H9 (cell line): ENCODE measurements around the gene S1PR4. TPM values are rescaled to one million over a fixed set of nuclear protein-coding genes. Genes with fewer than 3 reads are reported as not detected.

ENCODE experiments used
- DNase-seq: peaks from one replicate; pipeline ENCODE4 v3.0.0-alpha.2; 2017
- H2AFZ ChIP-seq: one replicate; pipeline ENCODE4 v1.6.1; 2013; ENCODE audit warnings: mild to moderate bottlenecking, low read length, control low read depth, moderate library complexity
- H2AK5ac ChIP-seq: 2 replicates; pipeline ENCODE4 v1.6.1; 2013; ENCODE audit warnings: low read length, control low read depth, mixed read lengths; ENCODE audit not compliant: insufficient read length
- H2BK120ac ChIP-seq: one replicate; pipeline ENCODE4 v1.6.1; 2013; ENCODE audit warnings: low read depth, mild to moderate bottlenecking, low read length, control low read depth, inconsistent platforms; ENCODE audit not compliant: poor library complexity, severe bottlenecking
- H2BK12ac ChIP-seq: 2 replicates; pipeline ENCODE4 v1.6.1; 2013; ENCODE audit warnings: low read length, control low read depth, mixed read lengths, low read depth; ENCODE audit not compliant: insufficient read length
- H2BK15ac ChIP-seq: 2 replicates; pipeline ENCODE4 v1.6.1; 2013; ENCODE audit warnings: low read depth, low read length, control low read depth
- H2BK20ac ChIP-seq: one replicate; pipeline ENCODE4 v1.6.1; 2013; ENCODE audit warnings: low read depth, mild to moderate bottlenecking, low read length, control low read depth, inconsistent platforms; ENCODE audit not compliant: poor library complexity, severe bottlenecking
- H2BK5ac ChIP-seq: 2 replicates; pipeline ENCODE4 v1.6.1; 2013; ENCODE audit warnings: low read length, control low read depth, mixed read lengths; ENCODE audit not compliant: insufficient read length
- H3K14ac ChIP-seq: 2 replicates; pipeline ENCODE4 v1.6.1; 2013; ENCODE audit warnings: low read length, control low read depth; ENCODE audit not compliant: insufficient read depth
- H3K18ac ChIP-seq: 2 replicates; pipeline ENCODE4 v1.6.1; 2013; ENCODE audit warnings: low read depth, mild to moderate bottlenecking, mixed read lengths, low read length, control low read depth; ENCODE audit not compliant: insufficient read length
- H3K23ac ChIP-seq: 2 replicates; pipeline ENCODE4 v1.6.1; 2013; ENCODE audit warnings: low read length, control low read depth, mixed read lengths, low read depth; ENCODE audit not compliant: insufficient read length
- H3K23me2 ChIP-seq: 2 replicates; pipeline ENCODE4 v1.6.1; 2013; ENCODE audit warnings: low read depth, mild to moderate bottlenecking, mixed read lengths, low read length, control low read depth; ENCODE audit not compliant: insufficient read length, poor library complexity, severe bottlenecking
- H3K27ac ChIP-seq: 2 replicates; pipeline ENCODE4 v1.5.1; 2013; ENCODE audit warnings: low read length, control low read depth, mixed read lengths, low read depth; ENCODE audit not compliant: insufficient read length
- H3K27me3 ChIP-seq: 2 replicates; pipeline ENCODE4 v1.6.1; 2013; ENCODE audit warnings: low read length, control low read depth, inconsistent platforms; ENCODE audit not compliant: insufficient read depth
- H3K4ac ChIP-seq: 2 replicates; pipeline ENCODE4 v1.6.1; 2013; ENCODE audit warnings: low read depth, mild to moderate bottlenecking, control low read depth, inconsistent platforms, low read length, moderate library complexity
- H3K4me1 ChIP-seq: 2 replicates; pipeline ENCODE4 v1.6.1; 2013; ENCODE audit warnings: low read length, control low read depth, inconsistent platforms; ENCODE audit not compliant: insufficient read depth
- H3K4me2 ChIP-seq: 2 replicates; pipeline ENCODE4 v1.6.1; 2013; ENCODE audit warnings: low read length, control low read depth, mixed read lengths; ENCODE audit not compliant: insufficient read length, insufficient read depth
- H3K56ac ChIP-seq: 2 replicates; pipeline ENCODE4 v1.6.1; 2013; ENCODE audit warnings: low read depth, mild to moderate bottlenecking, mixed read lengths, low read length, control low read depth; ENCODE audit not compliant: insufficient read length
- H3K79me1 ChIP-seq: 2 replicates; pipeline ENCODE4 v1.6.1; 2013; ENCODE audit warnings: low read depth, mild to moderate bottlenecking, moderate library complexity, low read length, control low read depth, inconsistent platforms; ENCODE audit not compliant: insufficient read depth, poor library complexity, severe bottlenecking
- H3K79me2 ChIP-seq: 2 replicates; pipeline ENCODE4 v1.6.1; 2013; ENCODE audit warnings: low read length, control low read depth, inconsistent platforms; ENCODE audit not compliant: insufficient read depth
- H3K9ac ChIP-seq: 2 replicates; pipeline ENCODE4 v1.6.1; 2013; ENCODE audit warnings: low read length, control low read depth, mixed read lengths; ENCODE audit not compliant: insufficient read length; ENCODE audit errors: extremely low read depth
- H3K9me3 ChIP-seq: one replicate; pipeline ENCODE4 v1.6.1; 2013; ENCODE audit warnings: low read depth, low read length, inconsistent platforms; ENCODE audit not compliant: control insufficient read depth
- H3T11ph ChIP-seq: one replicate; pipeline ENCODE4 v1.6.1; 2013; ENCODE audit warnings: mild to moderate bottlenecking, low read length, control low read depth, inconsistent platforms
- H4K20me1 ChIP-seq: one replicate; pipeline ENCODE4 v1.6.1; 2013; ENCODE audit not compliant: control insufficient read depth, insufficient read length, insufficient read depth
- H4K5ac ChIP-seq: 2 replicates; pipeline ENCODE4 v1.6.1; 2013; ENCODE audit warnings: low read depth, mild to moderate bottlenecking, mixed read lengths, low read length, control low read depth; ENCODE audit not compliant: insufficient read length
- H4K8ac ChIP-seq: replicated peaks from 2 replicates; pipeline ENCODE4 v1.6.1; 2013; ENCODE audit warnings: low read length, control low read depth, mixed read lengths, low read depth; ENCODE audit not compliant: insufficient read length
- H4K91ac ChIP-seq: 2 replicates; pipeline ENCODE4 v1.6.1; 2013; ENCODE audit warnings: low read depth, mild to moderate bottlenecking, moderate library complexity, mixed read lengths, low read length, control low read depth; ENCODE audit not compliant: insufficient read length
- H3K27ac Mint-ChIP-seq, 3 experiments: 2 replicates in 2 of 3; 3 replicates in 1 of 3; pipeline ENCODE4 v1.8.0; 2020 to 2021; ENCODE audit warnings: mixed read lengths in 3 of 3, mild to moderate bottlenecking in 1 of 3, moderate library complexity in 1 of 3
- H3K27me3 Mint-ChIP-seq: 2 replicates; pipeline ENCODE4 v1.8.0; 2021; ENCODE audit warnings: low read depth, mild to moderate bottlenecking, moderate library complexity, mixed read lengths
- H3K36me3 Mint-ChIP-seq, 3 experiments: 2 replicates in 2 of 3; 3 replicates in 1 of 3; pipeline ENCODE4 v1.8.0; 2020 to 2021; ENCODE audit warnings: low read depth in 3 of 3, mixed read lengths in 3 of 3; ENCODE audit not compliant: insufficient read depth in 1 of 3
- H3K4me1 Mint-ChIP-seq, 2 experiments: 2 replicates each; pipeline ENCODE4 v1.8.0; 2020; ENCODE audit warnings: mixed read lengths in 2 of 2
- H3K4me3 Mint-ChIP-seq, 2 experiments: 2 replicates in 1 of 2; 3 replicates in 1 of 2; pipeline ENCODE4 v1.8.0; 2020 to 2021; ENCODE audit warnings: mild to moderate bottlenecking in 2 of 2, mixed read lengths in 2 of 2, moderate library complexity in 1 of 2
- H3K9me3 Mint-ChIP-seq, 2 experiments: 2 replicates in 1 of 2; 3 replicates in 1 of 2; pipeline ENCODE4 v1.8.0; 2020; ENCODE audit warnings: mild to moderate bottlenecking in 2 of 2, mixed read lengths in 2 of 2, moderate library complexity in 1 of 2
- WGBS: extraction: QIAGEN DNeasy Blood & Tissue Kit; methylation state at CpG from one replicate; pipeline ENCODE4 v1.1.7; 2013; ENCODE audit warnings: missing lambda C conversion rate, low lambda C conversion rate, mixed read lengths; ENCODE audit not compliant: insufficient read length; ENCODE audit errors: extremely low coverage; 5-methylcytosine and 5-hydroxymethylcytosine counted together
- total RNA-seq: library from RNA; stranded (reverse); gene quantifications from 2 replicates; pipeline ENCODE4 v1.2.1, GENCODE V29; 2021
- TF ChIP-seq, protein P1 (sequence below): fragments of 200-600 bp; sonication (generic); conservative IDR thresholded peaks from 3 replicates; pipeline ENCODE4 v1.8.0; 2021; ENCODE audit warnings: antibody characterized with exemption, mild to moderate bottlenecking

Gene S1PR4
- total RNA-seq, 1 experiment from 2014 or later = not detected

GRCh38 chr19:3163230-3163886 lies 15.2 kb upstream of the S1PR4 start:
- no peak overlapping the region for H3K56ac ChIP-seq
- peak overlapping the region; percentile 57 to 79 for H3K4me3 Mint-ChIP-seq
- no peak overlapping the region for H2BK12ac ChIP-seq
- H2BK15ac ChIP-seq = no peak overlapping the region
- no peaks in the 10 kb centered on the region for H4K20me1 ChIP-seq
- no peaks in the 10 kb centered on the region for H3K23me2 ChIP-seq
- H3K27ac Mint-ChIP-seq = no peak overlapping the region; a peak in 2 of 7 replicates
- H4K5ac ChIP-seq = no peak overlapping the region
- H4K91ac ChIP-seq = no peak overlapping the region
- H3K4ac ChIP-seq = no peak overlapping the region
- H2BK5ac ChIP-seq = no peak overlapping the region
- H3K14ac ChIP-seq = no peak overlapping the region
- no peak overlapping the region for H2AK5ac ChIP-seq
- no peak overlapping the region for H3T11ph ChIP-seq
- H3K27me3 ChIP-seq = no peaks in the 10 kb centered on the region
- WGBS = no CpG with 5 or more reads among the region's 27 CpGs
- no peak overlapping the region for H3K27ac ChIP-seq
- H3K36me3 Mint-ChIP-seq = no peaks in the 10 kb centered on the region; a peak in 3 of 7 replicates
- no peaks in the 10 kb centered on the region for H3K79me2 ChIP-seq
- H2BK120ac ChIP-seq = no peak overlapping the region
- H3K4me1 Mint-ChIP-seq = peaks cover 4 to 9% of the 10 kb centered on the region in 2 experiments
- H3K9me3 Mint-ChIP-seq = peaks cover 3 to 7% of the 10 kb centered on the region in 2 experiments; a peak in 3 of 5 replicates
- H2AFZ ChIP-seq = no peak overlapping the region
- H3K27me3 Mint-ChIP-seq = peaks cover 42% of the 10 kb centered on the region
- TF ChIP-seq, protein P1, sequence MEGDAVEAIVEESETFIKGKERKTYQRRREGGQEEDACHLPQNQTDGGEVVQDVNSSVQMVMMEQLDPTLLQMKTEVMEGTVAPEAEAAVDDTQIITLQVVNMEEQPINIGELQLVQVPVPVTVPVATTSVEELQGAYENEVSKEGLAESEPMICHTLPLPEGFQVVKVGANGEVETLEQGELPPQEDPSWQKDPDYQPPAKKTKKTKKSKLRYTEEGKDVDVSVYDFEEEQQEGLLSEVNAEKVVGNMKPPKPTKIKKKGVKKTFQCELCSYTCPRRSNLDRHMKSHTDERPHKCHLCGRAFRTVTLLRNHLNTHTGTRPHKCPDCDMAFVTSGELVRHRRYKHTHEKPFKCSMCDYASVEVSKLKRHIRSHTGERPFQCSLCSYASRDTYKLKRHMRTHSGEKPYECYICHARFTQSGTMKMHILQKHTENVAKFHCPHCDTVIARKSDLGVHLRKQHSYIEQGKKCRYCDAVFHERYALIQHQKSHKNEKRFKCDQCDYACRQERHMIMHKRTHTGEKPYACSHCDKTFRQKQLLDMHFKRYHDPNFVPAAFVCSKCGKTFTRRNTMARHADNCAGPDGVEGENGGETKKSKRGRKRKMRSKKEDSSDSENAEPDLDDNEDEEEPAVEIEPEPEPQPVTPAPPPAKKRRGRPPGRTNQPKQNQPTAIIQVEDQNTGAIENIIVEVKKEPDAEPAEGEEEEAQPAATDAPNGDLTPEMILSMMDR = peak; percentile 98
- no peak overlapping the region for H2BK20ac ChIP-seq
- no peak overlapping the region for H4K8ac ChIP-seq
- H3K9me3 ChIP-seq = no peaks in the 10 kb centered on the region
- no peak overlapping the region for H3K18ac ChIP-seq
- H3K79me1 ChIP-seq = no peaks in the 10 kb centered on the region
- peak overlapping the region; percentile 39 for H3K4me2 ChIP-seq
- no peak overlapping the region for H3K9ac ChIP-seq
- H3K4me1 ChIP-seq = no peaks in the 10 kb centered on the region
- peak; percentile 84 for DNase-seq
- H3K23ac ChIP-seq = no peak overlapping the region
